Activated T-cell treated with anti-CD3 and anti-CD28 coated beads, Interleukin-2, amount 50 U/mL, for 72 hours (primary cell): Measurements from ENCODE around the gene ATG16L2. TPM values are rescaled to one million over a fixed set of nuclear protein-coding genes. Genes with fewer than 3 reads are reported as not detected.
"Not testable (repeated sequence)": the region's sequence is repeated elsewhere in the genome, so short reads cannot be mapped to it uniquely, and the experiment has no call there.

Experiments
- ATAC-seq, 2 donors: fragments of 150-1000 bp; cut with Tn5 transposase; replicated peaks in 1 of 2; 2 replicates each; pipeline ENCODE4 v1.10.0; 2021; ENCODE audit warnings: moderate library complexity in 2 of 2, mild to moderate bottlenecking in 1 of 2
- DNase-seq, 2 donors: peaks; one replicate each; pipeline ENCODE4 v3.0.0; 2021 to 2022; ENCODE audit warnings: mixed read lengths in 1 of 2
- H3K27ac Mint-ChIP-seq: one replicate; pipeline ENCODE4 v1.8.0; 2022; ENCODE audit warnings: mild to moderate bottlenecking, moderate library complexity, mixed read lengths
- H3K27me3 Mint-ChIP-seq: one replicate; pipeline ENCODE4 v1.8.0; 2022; ENCODE audit warnings: low read depth, mixed read lengths
- H3K36me3 Mint-ChIP-seq, 2 donors: one replicate each; pipeline ENCODE4 v1.8.0; 2022; ENCODE audit warnings: mixed read lengths in 2 of 2, mild to moderate bottlenecking in 1 of 2; ENCODE audit not compliant: insufficient read depth in 2 of 2
- H3K4me1 Mint-ChIP-seq: one replicate; pipeline ENCODE4 v1.8.0; 2022; ENCODE audit warnings: low read depth, mixed read lengths
- H3K4me3 Mint-ChIP-seq, 2 donors: one replicate each; pipeline ENCODE4 v1.8.0; 2022; ENCODE audit warnings: mild to moderate bottlenecking in 2 of 2, mixed read lengths in 2 of 2, moderate library complexity in 2 of 2
- H3K9me3 Mint-ChIP-seq, 2 donors: one replicate each; pipeline ENCODE4 v1.8.0; 2022; ENCODE audit warnings: mixed read lengths in 2 of 2
- total RNA-seq, 2 donors: library from RNA; stranded (reverse); gene quantifications; one replicate each; pipeline ENCODE4 v1.2.3, GENCODE V29; 2022

Gene ATG16L2
- total RNA-seq, 2 donors from 2014 or later = 55.8 to 56.0 TPM

DNA sequence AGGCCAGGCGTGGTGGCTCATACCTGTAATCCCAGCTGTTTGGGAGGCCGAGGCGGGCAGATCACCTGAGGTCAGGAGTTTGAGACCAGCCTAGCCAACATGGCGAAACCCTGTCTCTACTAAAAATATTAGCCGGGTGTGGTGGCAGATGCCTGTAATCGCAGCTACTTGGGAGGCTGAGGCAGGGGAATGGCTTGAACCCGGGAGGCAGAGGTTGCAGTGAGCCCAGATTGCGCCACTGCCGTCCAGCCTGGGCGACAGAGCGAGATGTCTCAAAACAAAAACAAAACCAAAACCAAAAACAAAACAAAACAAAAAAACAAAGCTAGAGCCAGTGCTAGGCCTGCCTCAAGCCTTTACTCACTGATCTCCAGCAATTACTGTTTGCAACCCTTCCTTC is 13.4 kb downstream of the ATG16L2 start:
- H3K4me1 Mint-ChIP-seq = peaks cover 18% of the 10 kb centered on the region
- H3K4me3 Mint-ChIP-seq = peak overlapping the region in 1 of 2 donors; percentile 28
- H3K27me3 Mint-ChIP-seq, H3K9me3 Mint-ChIP-seq, H3K36me3 Mint-ChIP-seq, DNase-seq: not testable (repeated sequence)
- ATAC-seq = peak; percentile 34 to 69
- H3K27ac Mint-ChIP-seq = peak overlapping the region; percentile 81

DNA sequence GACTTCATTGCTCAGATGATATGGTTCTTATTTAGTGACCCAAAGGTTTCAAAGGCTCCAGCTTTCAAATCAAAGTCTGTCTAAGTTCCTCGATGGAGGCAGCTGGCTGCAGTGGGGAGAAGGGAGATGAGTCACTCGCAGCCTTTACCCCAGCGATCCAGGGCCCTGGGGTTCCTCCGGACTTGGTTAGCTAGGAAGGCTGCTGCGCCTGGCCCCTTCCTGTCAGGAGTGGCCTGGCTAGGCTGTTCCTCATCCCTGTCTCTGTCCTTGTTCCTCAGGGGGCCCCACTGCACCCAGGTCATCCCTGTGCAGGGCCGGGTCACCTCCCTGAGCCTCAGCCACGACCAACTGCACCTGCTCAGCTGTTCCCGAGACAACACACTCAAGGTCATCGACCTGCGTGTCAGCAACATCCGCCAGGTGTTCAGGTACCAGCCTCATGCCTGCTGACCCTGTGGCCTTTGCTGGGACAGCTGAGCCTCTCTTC is 13.9 kb downstream of the ATG16L2 start:
- peak in 1 of 2 donors; percentile 35 for ATAC-seq
- Mint-ChIP-seq H3K4me3 (peak overlapping the region in 1 of 2 donors; percentile 28), H3K27ac (peak overlapping the region; percentile 81), H3K9me3 (no peaks in the 10 kb centered on the region), H3K4me1 (peaks cover 17% of the 10 kb centered on the region), H3K27me3 (no peaks in the 10 kb centered on the region), H3K36me3 (peaks cover 3 to 8% of the 10 kb centered on the region in 2 donors)
- DNase-seq = no peak

DNA sequence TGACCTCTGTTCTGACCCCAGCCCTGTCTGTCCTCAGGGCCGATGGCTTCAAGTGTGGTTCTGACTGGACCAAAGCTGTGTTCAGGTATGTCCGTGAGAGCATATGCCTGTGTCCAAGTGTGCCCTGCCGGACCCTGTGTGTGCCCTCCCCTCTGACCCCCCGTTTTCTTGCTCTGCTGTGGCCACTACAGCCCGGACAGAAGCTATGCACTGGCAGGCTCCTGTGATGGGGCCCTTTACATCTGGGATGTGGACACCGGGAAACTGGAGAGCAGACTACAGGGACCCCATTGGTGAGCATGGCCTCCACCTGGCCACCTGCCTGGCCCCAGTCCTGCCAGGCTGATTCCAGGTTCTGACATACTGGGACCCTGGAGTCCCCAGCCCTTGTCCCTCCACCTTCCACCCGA is 14.5 kb downstream of the ATG16L2 start:
- Mint-ChIP-seq H3K27ac (peak overlapping the region; percentile 80), H3K9me3 (no peaks in the 10 kb centered on the region), H3K36me3 (peaks cover 0 to 8% of the 10 kb centered on the region in 2 donors), H3K4me1 (peaks cover 17% of the 10 kb centered on the region), H3K4me3 (no peak overlapping the region), H3K27me3 (no peaks in the 10 kb centered on the region)
- DNase-seq (no peak), ATAC-seq (no peak)

DNA sequence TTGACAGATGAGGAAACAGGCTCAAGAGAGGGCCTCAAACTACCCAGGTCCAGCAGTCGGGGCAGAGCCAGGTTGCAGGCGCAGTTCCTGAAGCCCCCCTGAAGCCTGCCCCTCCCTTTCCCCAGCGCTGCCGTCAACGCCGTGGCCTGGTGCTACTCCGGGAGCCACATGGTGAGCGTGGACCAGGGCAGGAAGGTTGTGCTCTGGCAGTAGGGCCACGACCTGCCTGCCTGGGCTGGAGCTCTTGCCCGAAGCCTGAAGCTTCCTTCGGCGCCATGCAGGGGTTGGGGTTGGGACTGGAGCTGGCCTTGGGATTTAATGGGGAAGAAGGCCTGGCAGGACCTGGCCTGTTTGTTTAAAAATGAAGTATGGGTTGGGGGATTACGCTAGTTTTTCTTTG is 15.0 kb downstream of the ATG16L2 start:
- H3K27ac Mint-ChIP-seq = peak overlapping the region; percentile 76
- H3K4me1 Mint-ChIP-seq = peaks cover 20% of the 10 kb centered on the region
- H3K36me3 Mint-ChIP-seq = peaks cover 0 to 8% of the 10 kb centered on the region in 2 donors

DNA sequence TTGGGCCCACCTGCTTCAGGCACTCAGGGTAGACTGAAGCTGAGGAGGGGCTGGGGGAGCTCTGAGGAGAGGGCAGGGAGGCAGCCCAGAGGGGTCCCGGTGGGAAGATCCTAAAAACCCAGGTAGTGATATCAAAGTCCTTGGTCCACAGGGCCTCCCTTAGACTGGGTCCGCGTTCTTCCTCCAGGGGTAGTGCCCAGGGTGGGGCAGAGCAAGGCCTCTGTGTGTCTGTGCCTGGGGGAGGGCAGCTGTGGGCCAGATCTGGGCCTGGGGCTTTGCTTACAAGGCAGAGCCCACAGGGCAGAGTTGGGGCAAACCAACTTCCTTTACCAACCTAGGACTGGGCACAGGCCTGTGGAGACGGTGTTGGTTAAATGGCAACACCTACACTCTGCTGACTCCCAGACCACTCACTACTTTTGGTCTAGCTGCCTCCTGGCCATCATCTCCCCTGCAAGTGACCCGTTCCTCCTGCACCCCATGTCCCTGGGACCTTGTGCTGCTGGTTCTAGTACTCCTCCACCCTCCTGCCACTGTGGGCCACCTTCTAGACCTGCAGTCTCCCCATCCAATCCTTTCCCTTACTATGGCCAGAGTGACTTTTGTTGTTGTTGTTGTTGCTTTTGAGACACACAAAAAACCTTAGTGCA is 15.8 kb downstream of the ATG16L2 start:
- H3K36me3 Mint-ChIP-seq = peaks cover 0 to 6% of the 10 kb centered on the region in 2 donors
- H3K4me1 Mint-ChIP-seq = peaks cover 24% of the 10 kb centered on the region
- H3K27ac Mint-ChIP-seq = peak overlapping the region; percentile 4
- ATAC-seq = no peak
- H3K4me3 Mint-ChIP-seq = no peak overlapping the region
- no peaks in the 10 kb centered on the region for H3K9me3 Mint-ChIP-seq
- no peak for DNase-seq
- no peaks in the 10 kb centered on the region for H3K27me3 Mint-ChIP-seq

More for the DNA sequence above, 15.0 kb downstream of the ATG16L2 start:
- H3K27me3 Mint-ChIP-seq = no peaks in the 10 kb centered on the region
- no peak for ATAC-seq
- no peaks in the 10 kb centered on the region for H3K9me3 Mint-ChIP-seq
- H3K4me3 Mint-ChIP-seq = no peak overlapping the region
- DNase-seq = no peak

DNA sequence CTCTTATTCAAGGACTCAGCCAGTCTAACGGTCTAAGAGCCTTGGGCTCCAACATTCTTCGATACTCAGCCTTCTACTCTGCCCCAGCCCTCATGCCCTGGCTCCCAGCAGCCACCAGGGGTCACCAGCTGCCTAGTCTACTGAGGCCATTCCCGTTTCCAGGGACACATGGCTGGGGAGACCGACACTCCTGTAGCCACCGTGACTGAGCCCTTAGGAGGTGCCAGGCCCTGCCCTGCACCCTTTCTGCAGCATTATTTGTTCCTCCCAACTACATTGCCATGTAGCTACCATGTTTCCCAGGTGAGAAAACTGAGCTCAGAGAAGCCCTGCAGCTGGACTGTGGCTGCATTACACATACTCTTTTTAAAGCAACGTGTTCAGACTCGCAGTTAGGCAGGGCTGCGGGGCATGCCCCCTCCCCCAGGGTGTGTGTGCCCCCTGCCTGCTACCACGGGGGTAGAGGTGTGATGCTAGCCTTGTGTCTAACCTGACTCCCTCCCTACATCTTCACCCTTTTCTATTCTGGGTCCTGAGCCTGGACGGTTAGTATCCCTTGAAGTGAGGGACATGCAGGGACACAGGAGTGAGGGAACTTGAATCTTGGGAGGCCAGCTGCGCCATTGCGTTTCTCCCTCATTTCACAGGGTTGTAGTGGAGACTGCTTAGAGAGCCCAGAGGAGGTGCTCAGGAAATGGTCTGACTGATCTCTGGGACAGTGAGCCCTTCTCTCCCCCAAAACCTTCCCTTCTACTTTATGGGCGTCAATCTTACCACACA is 17.5 kb downstream of the ATG16L2 start:
- peak; percentile 27 to 46 for ATAC-seq
- Mint-ChIP-seq H3K4me3 (no peak overlapping the region), H3K27ac (peak overlapping the region; percentile 88), H3K27me3 (no peaks in the 10 kb centered on the region), H3K9me3 (no peaks in the 10 kb centered on the region), H3K36me3 (peaks cover 0 to 4% of the 10 kb centered on the region in 2 donors), H3K4me1 (peaks cover 29% of the 10 kb centered on the region)
- peak; percentile 52 to 58 for DNase-seq

DNA sequence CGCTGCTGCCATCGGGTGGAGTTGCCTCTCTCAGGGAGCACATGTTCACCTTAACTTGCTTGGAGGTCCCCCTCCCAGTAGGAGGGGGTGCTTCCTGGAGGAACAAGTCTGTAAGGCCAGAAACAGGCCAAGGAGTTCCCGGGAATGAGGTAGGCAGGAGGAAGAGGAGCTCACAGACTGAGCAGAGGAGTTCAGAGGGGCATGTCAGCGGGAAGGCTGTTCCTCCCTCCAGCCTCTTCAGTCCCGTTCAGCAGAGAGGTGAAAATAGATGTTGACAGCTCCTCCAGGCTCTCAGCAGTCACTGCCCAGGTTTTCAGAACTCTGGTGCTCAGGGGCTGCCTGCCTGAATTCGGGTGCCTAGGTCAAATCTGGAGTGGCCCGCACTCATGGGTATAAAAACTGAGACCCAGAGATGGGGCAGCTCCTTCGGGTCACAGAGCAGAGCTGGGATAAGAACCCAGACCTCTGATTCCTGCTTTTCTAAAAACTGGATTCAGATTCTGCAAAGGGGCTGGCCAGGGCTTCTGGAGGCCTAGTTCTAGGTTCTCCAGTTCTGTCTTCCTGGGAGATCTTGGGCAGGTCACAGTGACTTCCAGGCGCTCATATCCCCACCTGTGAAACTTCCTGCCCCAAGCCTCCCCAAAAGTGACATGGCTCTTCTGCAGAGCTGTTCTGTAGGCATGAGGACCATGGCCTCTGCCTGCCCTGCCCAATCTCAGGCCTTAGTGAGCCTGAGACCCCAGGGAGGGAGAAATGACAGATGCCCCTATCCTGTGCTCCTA is 18.3 kb downstream of the ATG16L2 start:
- H3K27me3 Mint-ChIP-seq = no peaks in the 10 kb centered on the region
- DNase-seq (no peak), ATAC-seq (no peak)
- H3K4me1 Mint-ChIP-seq = peaks cover 25% of the 10 kb centered on the region
- H3K9me3 Mint-ChIP-seq = no peaks in the 10 kb centered on the region
- H3K36me3 Mint-ChIP-seq = peaks cover 0 to 4% of the 10 kb centered on the region in 2 donors
- peak overlapping the region; percentile 88 for H3K27ac Mint-ChIP-seq
- H3K4me3 Mint-ChIP-seq = no peak overlapping the region

DNA sequence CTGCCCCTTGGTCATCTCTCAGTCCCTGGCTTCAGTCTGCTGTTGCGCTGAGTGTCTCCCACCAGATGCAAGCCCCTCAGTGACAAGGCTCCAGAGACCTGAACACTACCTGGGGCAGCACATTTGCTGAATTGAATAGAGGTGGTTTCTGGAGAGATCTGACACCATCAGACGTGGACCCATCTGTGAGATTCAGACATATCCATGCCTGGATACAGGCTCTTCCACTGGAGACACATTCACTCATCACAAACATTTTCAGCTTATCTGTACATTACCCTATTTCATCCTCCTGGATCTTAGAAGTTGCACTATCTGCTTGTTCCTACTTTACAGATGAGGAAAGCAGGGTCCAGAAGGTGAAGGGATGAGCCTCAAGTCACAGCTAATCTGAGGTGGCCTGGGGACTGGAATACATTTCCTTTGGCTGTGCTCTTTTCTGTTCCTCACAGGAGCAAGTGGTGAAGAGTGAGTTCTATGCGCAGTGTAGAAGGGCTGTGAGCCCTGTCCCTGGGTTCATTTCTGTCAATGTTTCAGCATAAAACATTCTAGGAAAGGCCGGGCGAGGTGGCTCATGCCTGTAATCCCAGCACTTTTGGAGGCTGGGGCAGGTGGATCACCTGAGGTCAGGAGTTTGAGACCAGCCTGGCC is 19.0 kb downstream of the ATG16L2 start:
- Mint-ChIP-seq H3K27me3 (no peaks in the 10 kb centered on the region), H3K9me3 (no peaks in the 10 kb centered on the region), H3K27ac (peak overlapping the region; percentile 80), H3K4me1 (peaks cover 19% of the 10 kb centered on the region), H3K36me3 (peaks cover 0 to 4% of the 10 kb centered on the region in 2 donors), H3K4me3 (no peak overlapping the region)
- ATAC-seq (no peak), DNase-seq (no peak)

DNA sequence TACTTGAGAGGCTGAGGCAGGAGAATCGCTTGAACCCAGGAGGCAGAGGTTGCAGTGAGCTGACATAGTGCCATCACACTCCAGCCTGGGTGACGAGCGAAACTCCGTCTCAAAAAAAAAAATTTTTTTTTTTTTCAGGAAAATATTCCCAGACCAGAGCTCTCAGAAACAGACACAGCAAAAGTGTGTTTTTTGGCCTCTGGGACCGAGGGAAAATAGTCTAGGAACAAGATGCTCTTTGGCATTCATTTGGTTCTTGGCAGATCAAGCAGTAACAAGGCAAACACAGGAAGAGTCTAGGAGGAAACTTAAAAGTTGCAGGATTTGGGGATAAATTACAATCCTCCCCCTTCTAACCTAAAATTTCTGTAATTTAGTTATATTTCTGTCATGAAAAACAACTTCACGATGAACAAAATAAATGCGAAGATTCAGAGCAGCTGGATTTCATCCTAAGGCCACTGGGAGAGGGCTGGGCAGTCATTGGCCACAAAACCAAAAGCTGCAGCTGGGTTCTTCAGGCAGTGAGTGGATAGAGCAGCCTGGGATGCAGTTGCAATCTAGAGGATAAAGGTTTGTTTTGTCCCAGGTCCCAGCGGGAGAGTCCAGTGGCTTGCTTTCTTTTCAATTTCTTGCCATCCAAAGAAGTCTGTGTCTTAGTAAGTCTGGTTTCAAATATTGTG is 19.7 kb downstream of the ATG16L2 start:
- no peaks in the 10 kb centered on the region for H3K27me3 Mint-ChIP-seq
- H3K27ac Mint-ChIP-seq = peak overlapping the region; percentile 92
- H3K36me3 Mint-ChIP-seq = peaks cover 0 to 4% of the 10 kb centered on the region in 2 donors
- no peak overlapping the region for H3K4me3 Mint-ChIP-seq
- ATAC-seq (peak in 1 of 2 donors; percentile 4), DNase-seq (no peak)
- H3K9me3 Mint-ChIP-seq = no peaks in the 10 kb centered on the region
- peaks cover 17% of the 10 kb centered on the region for H3K4me1 Mint-ChIP-seq

DNA sequence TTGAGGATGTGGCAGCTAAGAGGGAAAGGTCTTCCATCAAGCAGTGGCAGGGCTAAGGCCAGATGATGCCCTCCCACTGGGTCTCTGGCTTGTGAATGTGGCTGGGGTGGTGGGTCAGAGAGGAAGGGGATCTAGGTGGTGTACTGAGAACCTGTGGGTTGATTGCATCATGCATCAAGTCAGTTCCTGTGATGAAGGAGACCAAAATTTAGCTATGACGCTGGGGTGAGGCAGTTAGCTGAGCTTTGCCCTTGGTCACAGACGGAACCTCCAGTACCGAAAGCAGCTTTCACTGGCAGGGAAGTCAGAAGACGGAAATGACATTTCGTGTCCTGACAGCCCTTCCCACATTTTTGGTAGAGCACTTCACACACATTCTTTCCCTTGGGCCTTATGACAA is 20.7 kb downstream of the ATG16L2 start:
- Mint-ChIP-seq H3K27me3 (no peaks in the 10 kb centered on the region), H3K27ac (peak overlapping the region; percentile 92), H3K36me3 (peaks cover 0 to 6% of the 10 kb centered on the region in 2 donors), H3K9me3 (no peaks in the 10 kb centered on the region), H3K4me3 (peak overlapping the region; percentile 3 to 33), H3K4me1 (peaks cover 17% of the 10 kb centered on the region)
- peak; percentile 42 to 51 for ATAC-seq
- no peak for DNase-seq

DNA sequence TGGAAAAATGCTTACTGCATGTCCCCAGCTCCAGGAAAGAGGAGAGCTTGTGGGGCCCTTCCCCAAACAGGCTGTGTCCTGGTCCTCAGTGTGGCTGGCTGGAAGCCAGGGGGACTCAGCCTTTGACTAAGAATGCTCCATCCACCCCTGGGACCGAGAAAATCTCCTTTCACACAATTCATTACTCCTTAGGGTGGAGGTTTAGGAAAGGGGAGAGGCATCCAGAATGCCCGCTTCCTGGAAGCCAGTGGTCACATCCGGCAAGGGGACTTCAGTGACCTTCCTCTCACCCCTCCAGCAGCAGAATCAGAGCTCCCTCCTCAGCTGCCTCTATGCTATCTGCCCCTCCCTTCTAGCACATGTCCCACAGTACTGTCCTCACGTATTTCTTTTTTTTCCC is 21.9 kb downstream of the ATG16L2 start:
- H3K36me3 Mint-ChIP-seq = peaks cover 0 to 2% of the 10 kb centered on the region in 2 donors
- peak overlapping the region; percentile 92 for H3K27ac Mint-ChIP-seq
- peaks cover 17% of the 10 kb centered on the region for H3K4me1 Mint-ChIP-seq
- no peaks in the 10 kb centered on the region for H3K27me3 Mint-ChIP-seq
- H3K4me3 Mint-ChIP-seq = no peak overlapping the region
- no peak for ATAC-seq
- no peaks in the 10 kb centered on the region for H3K9me3 Mint-ChIP-seq
- DNase-seq = no peak

DNA sequence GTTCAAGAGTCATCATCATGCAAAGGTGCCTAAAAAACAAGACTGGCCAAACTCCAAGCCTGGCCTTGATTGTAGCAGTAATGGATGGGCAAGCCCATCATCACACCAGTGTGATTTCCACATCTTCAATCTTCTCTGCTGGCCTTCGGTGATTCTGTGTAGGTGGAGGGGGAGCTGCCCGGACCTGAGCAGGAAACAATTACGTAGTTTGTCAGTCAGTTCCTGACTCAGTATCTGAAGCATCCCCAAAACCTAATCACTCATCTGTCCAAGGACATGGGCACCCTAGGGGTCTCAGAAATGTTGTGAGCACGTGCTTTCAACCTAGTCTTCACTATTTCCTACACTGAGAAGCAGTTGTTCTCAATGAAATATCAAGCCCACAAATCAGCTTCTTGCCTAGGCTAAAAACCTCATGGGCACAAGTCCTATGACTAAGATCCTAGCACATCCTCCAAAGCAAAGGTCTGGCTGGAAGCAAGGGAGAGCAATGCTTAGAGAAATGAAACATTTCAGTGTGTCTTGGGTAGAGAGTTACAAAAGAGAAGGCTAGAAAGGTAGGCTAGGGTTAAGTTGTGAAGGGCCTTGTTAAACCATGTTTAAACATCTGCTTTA is 24.6 kb downstream of the ATG16L2 start:
- Mint-ChIP-seq H3K4me1 (peaks cover 17% of the 10 kb centered on the region), H3K27ac (peak overlapping the region; percentile 19), H3K36me3 (peaks cover 0 to 2% of the 10 kb centered on the region in 2 donors), H3K27me3 (no peaks in the 10 kb centered on the region), H3K9me3 (no peaks in the 10 kb centered on the region), H3K4me3 (no peak overlapping the region)
- ATAC-seq (peak in 1 of 2 donors; percentile 38), DNase-seq (no peak)
